ENCODE measurements around the gene CPSF3. TPM values are rescaled to one million over a fixed set of nuclear protein-coding genes. Genes with fewer than 3 reads are reported as not detected.

CPSF3 gene
- total RNA-seq, 1 donor from 2014 or later: 44.0 TPM

DNA sequence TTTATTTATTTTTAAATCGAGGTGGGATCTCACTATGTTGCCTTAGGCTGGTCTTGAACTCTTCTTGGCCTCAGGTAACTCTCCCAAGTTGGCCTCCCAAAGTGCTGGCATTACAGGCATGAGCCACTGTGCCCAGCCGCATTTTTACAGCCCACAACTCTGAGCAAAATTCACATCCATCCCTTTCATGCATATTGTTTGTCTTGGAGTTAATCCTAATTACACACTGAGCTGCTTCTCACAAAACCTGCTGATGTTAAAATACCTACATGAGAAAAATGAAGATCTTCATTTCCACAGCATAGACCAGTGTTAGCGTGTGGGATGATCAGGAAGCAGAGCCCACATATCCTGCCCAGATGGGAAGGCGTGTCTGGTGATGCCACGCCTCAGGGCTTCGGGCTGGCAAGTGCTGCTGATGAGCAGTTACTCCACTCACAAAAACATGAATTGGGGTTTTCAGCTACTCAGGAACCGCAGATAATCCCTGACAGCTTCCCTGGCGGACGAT, 14.8 kb upstream of the CPSF3 start:
- ChIA-PET CTCF (no interaction called here), POLR2A (no interaction called here)
- ATAC-seq (ENCODE audit: low read depth): no peak
- H3K27ac Mint-ChIP-seq: no peak overlapping the region
- intact Hi-C loops (cut with micrococcal nuclease): no loop called here
- no peaks in the 10 kb centered on the region for H3K9me3 Mint-ChIP-seq
- H3K4me1 Mint-ChIP-seq: no peaks in the 10 kb centered on the region
- H3K4me3 Mint-ChIP-seq: no peak overlapping the region
- peaks cover 66% of the 10 kb centered on the region for H3K36me3 Mint-ChIP-seq (ENCODE audit: low read depth)
- H3K27me3 Mint-ChIP-seq: no peaks in the 10 kb centered on the region
- DNase-seq: no peak
- no peak for TF ChIP-seq CTCF (IDR thresholded peaks at IDR 0.05)

DNA sequence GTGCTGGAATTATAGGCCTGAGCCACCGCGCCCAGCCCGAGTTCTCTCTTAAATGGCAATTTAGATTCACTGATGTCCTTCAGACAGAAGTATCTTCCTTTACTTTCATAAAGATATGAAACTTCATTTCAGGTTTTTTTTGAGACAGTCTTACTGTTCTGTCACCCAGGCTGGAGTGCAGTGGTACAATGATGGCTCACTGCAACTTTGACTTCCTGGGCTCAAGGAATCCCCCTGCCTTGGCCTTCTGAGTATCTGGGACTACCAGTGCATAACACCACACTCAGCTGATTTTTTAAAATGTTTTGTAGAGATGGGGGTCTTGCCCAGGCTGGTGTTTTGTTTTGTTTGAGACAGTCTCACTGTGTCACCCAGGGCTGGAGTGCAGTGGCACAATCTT, 13.3 kb upstream of the CPSF3 start:
- Mint-ChIP-seq H3K4me1 (no peaks in the 10 kb centered on the region), H3K27ac (no peak overlapping the region), H3K27me3 (no peaks in the 10 kb centered on the region), H3K4me3 (no peak overlapping the region), H3K36me3 (ENCODE audit: low read depth) (peaks cover 68% of the 10 kb centered on the region), H3K9me3 (no peaks in the 10 kb centered on the region)
- intact Hi-C loops (cut with micrococcal nuclease): no loop called here
- ChIA-PET CTCF (no interaction called here), POLR2A (no interaction called here)
- ATAC-seq (ENCODE audit: low read depth) (no peak), DNase-seq (no peak)
- no peak for TF ChIP-seq CTCF (IDR thresholded peaks at IDR 0.05)

GRCh38 chr2:9412781-9413180, 10.7 kb upstream of the CPSF3 start:
- intact Hi-C loops (cut with micrococcal nuclease): no loop called here
- Mint-ChIP-seq H3K4me1 (no peaks in the 10 kb centered on the region), H3K9me3 (no peaks in the 10 kb centered on the region), H3K36me3 (ENCODE audit: low read depth) (peaks cover 66% of the 10 kb centered on the region), H3K27ac (no peak overlapping the region), H3K4me3 (no peak overlapping the region), H3K27me3 (no peaks in the 10 kb centered on the region)
- no peak for ATAC-seq (ENCODE audit: low read depth)
- CTCF ChIA-PET: no interaction called here
- TF ChIP-seq CTCF (IDR thresholded peaks at IDR 0.05): no peak
- no peak for DNase-seq
- POLR2A ChIA-PET: interaction anchor here (0.5 kb wide), 1 partner anchor 39 kb away, joined by 3 read pairs; no protein-coding TSS in a partner anchor

DNA sequence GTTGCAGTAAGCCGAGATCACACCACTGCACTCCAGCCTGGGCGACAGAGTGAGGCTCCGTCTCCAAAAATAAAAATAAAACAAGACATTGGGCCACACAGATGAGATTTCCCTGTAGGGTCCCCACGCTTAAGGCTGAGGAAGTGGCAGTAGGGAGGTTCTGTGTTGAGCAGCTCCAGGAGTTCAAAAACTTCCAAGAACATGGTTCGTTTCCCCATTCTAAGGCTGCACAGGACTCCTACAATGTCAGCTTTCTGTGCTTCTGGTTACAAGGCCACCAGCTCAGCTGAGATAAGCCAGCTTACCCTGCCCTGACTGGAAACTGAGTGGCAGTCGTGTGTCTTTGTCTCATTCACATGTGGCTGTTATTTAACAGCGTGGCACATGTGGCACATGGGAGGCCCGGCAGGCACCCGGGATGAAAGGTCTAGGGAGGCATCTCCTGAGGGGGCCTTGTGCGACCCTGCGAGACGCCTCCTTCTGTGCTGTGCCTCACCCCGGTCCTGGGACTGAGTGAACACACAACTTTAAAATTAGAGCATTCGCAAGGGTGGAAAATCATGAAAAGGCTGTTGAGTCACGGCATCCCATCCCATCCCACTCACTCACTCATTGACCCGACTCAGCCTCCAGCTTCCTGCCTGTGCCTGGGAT, 7.8 kb upstream of the CPSF3 start:
- H3K27me3 Mint-ChIP-seq: no peaks in the 10 kb centered on the region
- peaks cover 48% of the 10 kb centered on the region for H3K36me3 Mint-ChIP-seq (ENCODE audit: low read depth)
- no peaks in the 10 kb centered on the region for H3K9me3 Mint-ChIP-seq
- no peak for ATAC-seq (ENCODE audit: low read depth)
- intact Hi-C loops (cut with micrococcal nuclease): no loop called here
- H3K27ac Mint-ChIP-seq: no peak overlapping the region
- peaks cover 9% of the 10 kb centered on the region for H3K4me1 Mint-ChIP-seq
- ChIA-PET POLR2A (no interaction called here), CTCF (no interaction called here)
- H3K4me3 Mint-ChIP-seq: no peak overlapping the region
- TF ChIP-seq CTCF (IDR thresholded peaks at IDR 0.05): no peak
- no peak for DNase-seq

DNA sequence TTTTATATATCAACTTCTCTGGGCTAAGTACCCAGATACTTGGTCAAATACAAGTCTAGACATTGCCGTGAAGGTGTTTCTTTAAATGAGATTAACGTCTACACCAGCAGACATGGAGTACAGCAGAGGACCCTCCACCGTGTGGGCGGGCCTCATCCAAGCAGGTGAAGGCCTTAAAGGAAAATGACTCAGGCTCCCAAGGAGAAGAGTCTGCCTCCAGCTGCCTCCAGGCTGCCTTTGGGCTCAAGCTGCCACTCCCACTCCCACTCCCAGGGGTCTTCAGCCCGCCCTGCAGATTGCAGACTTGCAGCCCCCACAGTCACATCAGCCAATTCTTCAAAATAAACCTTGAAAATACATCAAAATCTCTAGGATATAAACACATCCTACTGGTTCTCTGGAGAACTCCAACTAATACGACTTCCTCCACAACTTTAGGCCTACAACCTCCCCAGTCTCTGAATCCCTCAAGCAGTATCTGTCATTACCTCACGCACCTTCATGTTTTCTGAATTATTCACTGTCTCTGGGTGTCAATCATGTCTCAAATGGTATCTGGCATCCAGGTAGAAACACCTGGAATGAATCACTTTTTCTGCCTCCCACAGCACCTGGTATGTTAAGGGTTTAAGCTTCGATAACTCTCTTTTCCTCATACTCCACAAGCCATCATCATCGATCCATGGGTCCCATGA, 7.0 kb upstream of the CPSF3 start:
- intact Hi-C loops (cut with micrococcal nuclease): no loop called here
- TF ChIP-seq CTCF (IDR thresholded peaks at IDR 0.05): no peak
- no peak overlapping the region for H3K27ac Mint-ChIP-seq

More for the DNA sequence above, 7.0 kb upstream of the CPSF3 start:
- no peaks in the 10 kb centered on the region for H3K27me3 Mint-ChIP-seq
- peaks cover 11% of the 10 kb centered on the region for H3K4me1 Mint-ChIP-seq
- ChIA-PET CTCF (no interaction called here), POLR2A (no interaction called here)
- ATAC-seq (ENCODE audit: low read depth): no peak
- H3K36me3 Mint-ChIP-seq (ENCODE audit: low read depth): peaks cover 41% of the 10 kb centered on the region
- no peaks in the 10 kb centered on the region for H3K9me3 Mint-ChIP-seq
- DNase-seq: no peak
- H3K4me3 Mint-ChIP-seq: no peak overlapping the region

Data from activated B cell treated with CpG ODN at 0.5 μM for 24 hours (primary cell).